Pancreas (tissue), 10 donors: Measurements from ENCODE around the gene INPP4B. TPM values are rescaled to one million over a fixed set of nuclear protein-coding genes. Genes with fewer than 3 reads are reported as not detected.

Source experiments
- ATAC-seq, 4 donors: fragments of 200-7000 bp; cut with Tn5 transposase; one replicate each; pipeline versions ENCODE4 v1.8.0 to v1.9.1; 2020; ENCODE audit warnings: mild to moderate bottlenecking in 4 of 4, moderate library complexity in 4 of 4
- DNase-seq, 6 donors: peaks; one replicate each; pipeline ENCODE4 v3.0.0-alpha.2; 2020
- FAIRE-seq: peaks from 2 replicates; lab custom pipeline; 2012; peaks lifted over from hg19 to GRCh38; lab: Jason Lieb, UNC
- H3K27ac ChIP-seq, 4 donors: fragments of 200-600 bp; sonication (generic); 1 replicate in 3 of 4; 2 replicates in 1 of 4; pipeline versions ENCODE4 v1.5.0 to v1.8.0; 2020
- H3K27me3 ChIP-seq, 4 donors: fragments of 200-600 bp; one replicate each; pipeline ENCODE4 v1.8.0; 2021
- H3K36me3 ChIP-seq, 3 donors: fragments of 200-600 bp; sonication (generic) in 1 of 3; one replicate each; pipeline versions ENCODE4 v1.5.0 to v1.8.0; 2020 to 2021
- H3K4me1 ChIP-seq, 3 donors: fragments of 200-600 bp; one replicate each; pipeline ENCODE4 v1.8.0; 2021
- H3K4me3 ChIP-seq, 4 donors: fragments of 200-600 bp; sonication (generic) in 2 of 4; one replicate each; pipeline versions ENCODE4 v1.5.0 to v1.8.0; 2020 to 2021
- H3K9me3 ChIP-seq, 4 donors: fragments of 200-600 bp; one replicate each; pipeline ENCODE4 v1.8.0; 2021
- CTCF ChIP-seq, 4 donors: fragments of 200-600 bp; sonication (generic) in 3 of 4; IDR thresholded peaks; one replicate each; pipeline versions ENCODE4 v1.5.0 to v1.8.0; 2021; ENCODE audit warnings: antibody characterized with exemption in 4 of 4
- WGBS, 2 donors: extraction: QIAGEN DNeasy Blood & Tissue Kit; methylation state at CpG; one replicate each; pipeline ENCODE4 v1.1.7; 2013; 5-methylcytosine and 5-hydroxymethylcytosine counted together
- intact Hi-C, 3 donors: fragments of 100-400 bp; cut with DNase I; formaldehyde crosslinking; loops; one replicate each; pipeline versions ENCODE4 v1.11.1 to v1.14.2; 2022
- polyA plus RNA-seq, 2 donors: library from polyadenylated mRNA; stranded (reverse); fragments of 200-250 nt; gene quantifications; one replicate each; pipeline ENCODE4 v1.2.3, GENCODE V29; 2013
- total RNA-seq, 6 donors: library from RNA; stranded (reverse); fragmentation: NEBNext Ultra II Directional in 4 of 6; extraction: Animal tissue kit (Norgen Biotek cat#: 25700) in 4 of 6; gene quantifications; one replicate each; pipeline versions ENCODE4 v1.2.1 to v1.2.4, GENCODE V29; 2021 to 2023
- donor health status: healthy with polysubstance abuse.
- donor health status: DM: no; HTN: no; CAD: no; lungs with moderate emphysema.
- donor health status: DM: no; HTN: no; CAD: no.
- donor health status: control.
- donor health status: control.
- donor health status: Bipolar disorder and iron deficiency.
- donor health status: DM: yes; HTN: yes; CAD: no.
- donor health status: DM: no; HTN: no; CAD: no.
- donor health status: DM: no; HTN: no; CAD: no.
- donor health status: DM: yes; HTN: yes; CAD: no.

INPP4B gene
- total and polyA plus RNA-seq, 8 donors: 1.2 to 12.9 (median 5.5) TPM

- WGBS, 2 donors: 96% methylated on average over 1 of the region's 1 CpG
- H3K4me1 ChIP-seq: no peaks in the 10 kb centered on the region
- no peak overlapping the region for H3K4me3 ChIP-seq
- no peaks in the 10 kb centered on the region for H3K9me3 ChIP-seq
- intact Hi-C loops: no loop called here
- ATAC-seq (no peak), FAIRE-seq (no peak), DNase-seq (no peak)
- no peak overlapping the region for H3K27ac ChIP-seq
- TF ChIP-seq CTCF (IDR thresholded peaks at IDR 0.05): no peak
- no peaks in the 10 kb centered on the region for H3K27me3 ChIP-seq
- no peaks in the 10 kb centered on the region for H3K36me3 ChIP-seq
Measured at GRCh38 chr4:142092941-142093340, 753.2 kb downstream of the INPP4B start.

- ATAC-seq: peak in 3 of 4 donors; percentile 39 to 67 (median 60)
- Histone ChIP-seq H3K36me3 (no peaks in the 10 kb centered on the region), H3K4me3 (no peak overlapping the region), H3K27ac (no peak overlapping the region), H3K27me3 (no peaks in the 10 kb centered on the region), H3K4me1 (no peaks in the 10 kb centered on the region), H3K9me3 (no peaks in the 10 kb centered on the region)
- intact Hi-C loops: no loop called here
- FAIRE-seq: no peak
- DNase-seq: no peak
- TF ChIP-seq CTCF (IDR thresholded peaks at IDR 0.05): no peak
- 57 to 71% methylated on average over 4 of the region's 4 CpGs for WGBS, 2 donors
Measured at GRCh38 chr4:142091691-142092182, 754.4 kb downstream of the INPP4B start.

- Histone ChIP-seq H3K4me3 (no peak overlapping the region), H3K36me3 (no peaks in the 10 kb centered on the region), H3K27me3 (no peaks in the 10 kb centered on the region), H3K4me1 (no peaks in the 10 kb centered on the region), H3K27ac (no peak overlapping the region), H3K9me3 (no peaks in the 10 kb centered on the region)
- intact Hi-C loops: no loop called here
- no peak for TF ChIP-seq CTCF (IDR thresholded peaks at IDR 0.05)
- ATAC-seq (peak in 3 of 4 donors; percentile 35 to 75 (median 41)), FAIRE-seq (no peak), DNase-seq (no peak)
- WGBS, 2 donors: 76 to 89% methylated on average over 4 of the region's 4 CpGs
Measured at GRCh38 chr4:142091085-142091513, 755.0 kb downstream of the INPP4B start.

GRCh38 chr4:142088906-142089305 is 757.2 kb downstream of the INPP4B start:
- FAIRE-seq (no peak), ATAC-seq (no peak), DNase-seq (no peak)
- Histone ChIP-seq H3K27ac (no peak overlapping the region), H3K9me3 (no peaks in the 10 kb centered on the region), H3K36me3 (no peaks in the 10 kb centered on the region), H3K27me3 (no peaks in the 10 kb centered on the region), H3K4me1 (no peaks in the 10 kb centered on the region), H3K4me3 (no peak overlapping the region)
- intact Hi-C loops: no loop called here
- no peak for TF ChIP-seq CTCF (IDR thresholded peaks at IDR 0.05)
- WGBS, 2 donors: 87 to 90% methylated on average over 4 of the region's 4 CpGs

GRCh38 chr4:142085513-142086292 is 760.4 kb downstream of the INPP4B start:
- TF ChIP-seq CTCF (IDR thresholded peaks at IDR 0.05): no peak
- no peak overlapping the region for H3K4me3 ChIP-seq
- WGBS, 2 donors: 82 to 96% methylated on average over 4 of the region's 4 CpGs
- H3K9me3 ChIP-seq: no peaks in the 10 kb centered on the region
- no peaks in the 10 kb centered on the region for H3K4me1 ChIP-seq
- FAIRE-seq: no peak
- no peaks in the 10 kb centered on the region for H3K36me3 ChIP-seq
- intact Hi-C loops: no loop called here
- no peak for DNase-seq
- H3K27ac ChIP-seq: no peak overlapping the region
- H3K27me3 ChIP-seq: no peaks in the 10 kb centered on the region
- no peak for ATAC-seq
